ENCODE measurements around the gene SARDH.
A peak's percentile ranks its signal among the peaks of the same experiment; 100 is the strongest.

SARDH gene

GRCh38 chr9:133737774-133738639 lies at the start of gene SARDH:
Gene SARDH, minus strand, starts transcription at chr9:133738352. Its CDS starts 4,179 bp downstream, at chr9:133734173.
- peak in 1 of 2 donors; percentile 17 for DNase-seq (ENCODE audit: extremely low read depth in 1 of 2, low read depth in 1 of 2)

- no peak for DNase-seq (ENCODE audit: extremely low read depth in 1 of 2, low read depth in 1 of 2)
Measured at GRCh38 chr9:133787754-133788025, 49.5 kb upstream of the SARDH start.

- no peak for DNase-seq (ENCODE audit: extremely low read depth in 1 of 2, low read depth in 1 of 2)
Measured at GRCh38 chr9:133786907-133787753, 49.0 kb upstream of the SARDH start.

DNA sequence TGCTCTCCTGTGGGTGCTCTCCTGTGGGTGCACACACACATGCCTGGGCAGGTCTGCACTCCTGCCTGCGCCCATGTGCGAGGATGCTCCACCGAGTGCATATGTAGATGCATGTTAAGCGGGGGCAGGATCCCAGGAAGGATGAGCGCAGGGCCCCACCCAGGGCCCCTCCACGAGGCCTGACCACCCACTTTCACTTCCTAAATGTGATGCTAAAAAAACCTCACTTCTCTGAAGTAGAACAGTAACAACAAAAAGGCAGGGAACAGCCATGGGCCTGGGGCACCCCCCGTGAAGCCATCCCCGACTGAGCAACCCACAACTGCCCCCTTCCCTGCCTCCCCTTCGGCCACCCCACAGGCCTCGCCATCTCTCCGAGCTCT lies 48.2 kb upstream of the SARDH start:
- no peak for DNase-seq (ENCODE audit: extremely low read depth in 1 of 2, low read depth in 1 of 2)

DNA sequence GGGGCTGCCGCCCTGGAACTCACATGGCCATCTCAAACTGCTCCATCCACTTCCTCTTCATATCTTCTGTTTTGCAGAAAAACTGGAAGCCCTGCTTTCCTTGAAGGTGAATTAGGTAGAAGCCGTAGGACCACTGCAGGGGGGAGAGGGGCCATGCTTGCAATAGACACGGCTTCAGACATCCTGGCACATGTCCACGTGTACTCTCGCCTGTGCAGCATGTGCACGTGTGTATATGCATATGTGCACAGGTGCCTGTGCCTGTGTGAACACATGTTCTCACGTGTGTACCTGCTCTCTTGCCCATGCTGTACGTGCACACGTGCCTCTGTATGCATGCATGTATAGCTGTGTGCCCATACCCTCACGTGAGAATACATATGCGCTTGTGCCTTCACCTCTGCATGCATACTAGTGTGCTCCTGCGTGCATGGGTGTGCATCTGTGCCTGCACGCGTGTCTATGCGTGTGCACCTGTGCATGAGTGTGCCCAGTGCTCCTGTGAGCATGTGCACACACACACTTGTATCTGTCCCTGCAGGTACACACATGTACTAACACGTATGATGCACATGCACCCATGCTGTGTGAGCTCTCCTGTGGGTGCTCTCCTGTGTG lies 47.7 kb upstream of the SARDH start:
- no peak for DNase-seq (ENCODE audit: extremely low read depth in 1 of 2, low read depth in 1 of 2)

GRCh38 chr9:133784731-133785561 lies 46.8 kb upstream of the SARDH start:
- DNase-seq (ENCODE audit: extremely low read depth in 1 of 2, low read depth in 1 of 2), result no peak

DNA sequence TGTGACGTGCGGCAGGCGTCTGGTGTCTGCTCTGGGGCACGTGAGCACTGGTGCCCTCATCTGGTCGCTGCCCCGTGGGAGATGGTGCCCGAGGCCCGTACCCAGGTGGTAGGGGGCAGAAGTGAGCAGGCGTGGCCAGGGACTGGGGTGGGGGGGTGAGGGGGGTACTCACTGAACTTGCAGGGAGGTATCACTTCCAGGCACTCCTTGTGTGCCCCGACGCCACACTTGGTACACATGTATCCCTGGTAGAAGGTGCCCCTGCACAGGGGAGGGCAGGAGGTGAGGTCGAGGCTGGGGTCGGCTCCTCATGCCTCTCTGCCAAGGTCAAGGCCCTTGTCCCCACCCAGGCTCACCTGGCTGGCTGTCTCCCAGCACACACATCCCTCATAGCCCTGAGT lies 45.2 kb upstream of the SARDH start:
- no peak for DNase-seq (ENCODE audit: extremely low read depth in 1 of 2, low read depth in 1 of 2)

GRCh38 chr9:133782157-133783130 lies 44.3 kb upstream of the SARDH start:
- DNase-seq (ENCODE audit: extremely low read depth in 1 of 2, low read depth in 1 of 2), result peak; percentile 8 to 55

DNA sequence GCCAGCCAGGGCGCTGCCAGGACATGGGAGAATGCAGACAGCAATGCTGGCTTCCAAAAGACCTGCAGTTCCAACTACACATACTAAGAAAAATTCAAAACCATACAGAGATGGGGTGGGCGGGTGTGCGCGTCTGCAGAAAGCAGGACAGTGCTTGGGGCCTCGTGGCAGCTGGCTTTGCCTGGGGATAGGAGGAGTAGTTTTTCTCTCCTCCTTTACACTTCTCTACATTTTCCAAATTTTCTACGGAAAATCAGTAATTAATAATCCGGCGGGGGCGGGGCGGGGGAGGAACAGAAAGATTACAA lies 43.6 kb upstream of the SARDH start:
- no peak for DNase-seq (ENCODE audit: extremely low read depth in 1 of 2, low read depth in 1 of 2)

- no peak for DNase-seq (ENCODE audit: extremely low read depth in 1 of 2, low read depth in 1 of 2)
Measured at GRCh38 chr9:133780962-133781827, 43.0 kb upstream of the SARDH start.

GRCh38 chr9:133780404-133780945 lies 42.3 kb upstream of the SARDH start:
- DNase-seq (ENCODE audit: extremely low read depth in 1 of 2, low read depth in 1 of 2), result no peak

DNA sequence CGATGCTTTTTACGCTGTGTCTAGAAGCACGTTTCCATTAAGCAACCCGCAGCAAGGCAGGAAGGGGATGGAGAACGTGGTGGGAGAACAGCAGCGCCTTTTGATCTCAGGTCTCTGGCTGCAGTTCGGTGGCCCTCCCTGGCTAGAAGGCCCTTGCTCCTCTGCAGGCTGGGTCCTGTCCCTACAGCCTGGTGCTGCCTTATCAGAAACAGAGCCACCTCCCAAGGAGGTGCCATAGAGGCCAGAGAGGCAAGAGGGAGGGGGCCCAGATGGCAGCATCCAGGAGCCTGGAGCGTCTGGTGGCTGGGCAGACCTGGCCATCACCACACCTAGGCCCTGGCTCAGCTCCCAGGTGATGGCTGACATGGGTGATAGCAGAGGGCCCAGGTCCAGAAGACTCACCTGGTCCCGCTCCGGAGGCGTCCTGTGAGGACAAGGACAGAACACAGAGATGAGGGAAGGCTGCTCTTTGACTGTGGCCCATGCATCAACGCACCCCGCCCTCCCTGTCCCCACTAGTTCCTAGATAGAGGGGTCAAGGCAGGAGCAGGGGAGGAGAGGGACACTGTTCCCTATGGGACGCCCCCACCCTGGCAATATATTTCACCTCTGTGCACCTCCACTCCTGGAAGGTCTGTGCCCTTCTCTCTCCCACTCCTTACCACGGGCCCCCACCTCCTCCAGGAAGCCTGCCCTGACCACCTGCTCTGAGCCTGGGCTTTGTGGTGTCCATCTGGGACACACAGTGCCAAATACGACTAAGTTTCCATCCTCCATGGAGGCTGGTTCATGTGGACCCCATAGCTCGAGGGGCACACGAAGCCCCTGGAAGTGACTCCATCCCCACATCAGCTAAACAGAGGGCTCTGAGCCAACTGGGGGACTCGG lies 41.6 kb upstream of the SARDH start:
- DNase-seq (ENCODE audit: extremely low read depth in 1 of 2, low read depth in 1 of 2), result no peak

DNA sequence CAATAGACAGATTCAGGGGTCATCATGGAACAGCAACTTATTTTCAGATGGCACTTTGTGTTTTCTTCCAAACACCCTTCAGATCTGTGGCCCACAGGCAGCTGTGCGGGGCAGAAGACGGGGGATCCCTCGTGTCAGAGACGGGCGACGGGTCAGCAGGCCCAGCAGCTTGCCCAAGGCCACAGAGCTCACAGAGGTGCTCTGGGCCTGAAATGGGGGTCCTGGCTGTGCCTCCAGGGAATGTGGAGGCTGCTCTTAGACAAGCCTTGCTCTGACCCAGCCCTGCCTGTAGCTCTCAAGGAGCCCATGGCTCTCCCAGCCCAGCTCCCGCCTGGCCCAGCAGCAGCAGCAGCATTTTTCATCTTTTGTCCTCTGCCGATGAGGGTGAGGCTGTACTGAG lies 40.9 kb upstream of the SARDH start:
- no peak for DNase-seq (ENCODE audit: extremely low read depth in 1 of 2, low read depth in 1 of 2)

DNA sequence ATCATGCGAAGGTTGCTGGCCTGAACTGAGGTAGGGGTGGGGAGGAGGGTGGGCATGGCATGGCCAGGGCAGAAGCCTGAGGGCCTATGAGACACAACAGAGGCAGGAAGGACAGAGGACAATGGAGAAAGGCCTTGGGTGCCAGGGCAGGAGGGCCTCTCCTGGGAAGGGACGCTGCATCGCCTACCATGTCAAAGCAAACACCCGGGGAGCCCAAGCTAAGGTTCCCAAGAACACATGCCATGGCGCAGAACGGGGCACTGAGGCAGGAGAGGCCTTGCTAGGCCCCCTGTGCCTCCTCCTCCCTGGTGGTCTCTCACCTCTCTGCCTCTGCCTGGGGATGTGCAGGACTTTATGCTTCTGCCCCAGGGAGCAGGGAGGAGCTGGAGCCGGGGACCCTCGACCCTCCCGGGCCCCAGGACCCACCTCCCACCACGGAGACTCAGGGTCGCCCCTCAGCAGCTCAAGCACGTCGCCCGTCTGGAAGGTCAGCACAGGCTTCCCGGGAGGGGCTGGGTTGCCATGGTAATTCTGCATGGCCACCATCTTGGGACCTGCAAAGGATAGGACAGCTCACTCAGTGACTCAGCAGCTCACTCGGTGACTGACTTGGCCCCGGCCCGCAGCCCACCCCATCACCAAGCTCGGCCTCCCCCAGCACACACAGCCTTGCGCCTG lies 40.3 kb upstream of the SARDH start:
- DNase-seq (ENCODE audit: extremely low read depth in 1 of 2, low read depth in 1 of 2), result no peak

DNA sequence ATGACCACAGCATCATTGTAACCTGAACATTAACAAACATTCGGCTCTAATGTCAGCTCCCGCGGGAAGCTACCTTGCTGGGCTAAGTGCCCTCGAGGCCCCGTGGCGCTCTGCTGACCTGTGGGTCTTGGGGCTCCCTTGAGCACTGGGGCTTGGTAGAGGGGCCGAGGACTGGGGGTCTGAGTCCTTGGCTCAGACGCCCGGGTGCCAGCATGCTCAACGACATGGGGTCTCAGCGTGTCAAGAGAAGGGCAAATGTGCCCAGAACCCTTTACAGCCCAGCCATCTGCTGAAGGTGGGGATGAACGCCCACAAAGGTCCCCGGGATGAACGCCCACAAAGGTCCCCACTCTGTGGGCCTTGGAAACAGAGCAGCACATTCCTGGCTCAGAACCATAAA lies 39.7 kb upstream of the SARDH start:
- no peak for DNase-seq (ENCODE audit: extremely low read depth in 1 of 2, low read depth in 1 of 2)

- no peak for DNase-seq (ENCODE audit: extremely low read depth in 1 of 2, low read depth in 1 of 2)
Measured at GRCh38 chr9:133777068-133777791, 39.1 kb upstream of the SARDH start.

Data from activated CD8-positive, alpha-beta memory T cell treated with anti-CD3 and anti-CD28 coated beads for 1 hour (primary cell).